ENCODE measurements around the gene YARS1. TPM values are rescaled to one million over a fixed set of nuclear protein-coding genes. Genes with fewer than 3 reads are reported as not detected.

YARS1 gene
- total and polyA plus RNA-seq, 2 of the 13 experiments (the other 11 are each of a cell fraction or from before 2014, with no cell fraction given), result 50.1 to 113 TPM

GRCh38 chr1:32759997-32760623 lies 57.0 kb downstream of the YARS1 start (continued):
- TF ChIP-seq ZFP91 (CRISPR knock-in tag; IDR thresholded peaks at IDR 0.05; ENCODE audit: borderline replicate concordance) (peak; percentile 54), ZNF12 (CRISPR knock-in tag; IDR thresholded peaks at IDR 0.05) (no peak), ZNF512B (CRISPR knock-in tag; IDR thresholded peaks at IDR 0.05; ENCODE audit: borderline replicate concordance) (no peak), ZNF335 (CRISPR knock-in tag; IDR thresholded peaks at IDR 0.05) (no peak), FOXP4 (CRISPR knock-in tag; IDR thresholded peaks at IDR 0.05) (peak; percentile 81), NR2F2 (IDR thresholded peaks at IDR 0.05; ENCODE audit: borderline replicate concordance, low read depth) (peak; percentile 33; the same call in 1 of the 2 replicates), HDAC1 (CRISPR knock-in tag; IDR thresholded peaks at IDR 0.05) (peak; percentile 85), ZNF691 (CRISPR knock-in tag; IDR thresholded peaks at IDR 0.05; ENCODE audit: borderline replicate concordance, low read depth) (no peak), ZNF550 (CRISPR knock-in tag; IDR thresholded peaks at IDR 0.05; ENCODE audit: borderline replicate concordance) (no peak), ZFP82 (CRISPR knock-in tag; IDR thresholded peaks at IDR 0.05; ENCODE audit: borderline replicate concordance) (no peak), ZMAT3 (CRISPR knock-in tag; conservative IDR thresholded peaks at IDR 0.05) (no peak), AGO2 (optimal IDR thresholded peaks at IDR 0.05; ENCODE audit: low read depth, low read length) (peak; percentile 53), DMTF1 (CRISPR knock-in tag; IDR thresholded peaks at IDR 0.05) (no peak), SPEN (CRISPR knock-in tag; IDR thresholded peaks at IDR 0.05; ENCODE audit: low read depth) (peak; percentile 43; the same call in 1 of the 2 replicates), ATF5 (CRISPR knock-in tag; IDR thresholded peaks at IDR 0.05; ENCODE audit: low read depth) (no peak), CENPBD1 (CRISPR knock-in tag; IDR thresholded peaks at IDR 0.05; ENCODE audit: borderline replicate concordance, low read depth) (no peak), NR3C1 (CRISPR knock-in tag; IDR thresholded peaks at IDR 0.05) (no peak), ELF4 (CRISPR knock-in tag; IDR thresholded peaks at IDR 0.05; ENCODE audit: borderline replicate concordance) (no peak)

All from HepG2 (cell line).